NCI-H128 (cell line): ENCODE data around the gene POLA2.
"Not testable (repeated sequence)": the region's sequence is repeated elsewhere in the genome, so short reads cannot be mapped to it uniquely, and the experiment has no call there.

Experiments
- DNase-seq: peaks from one replicate; lab custom pipeline; 2025; ENCODE audit not compliant: unreplicated experiment; lab: John Stamatoyannopoulos, UW

The POLA2 gene

GRCh38 chr11:65329478-65329877 lies 67.7 kb downstream of the POLA2 start:
- no peak for DNase-seq

DNA sequence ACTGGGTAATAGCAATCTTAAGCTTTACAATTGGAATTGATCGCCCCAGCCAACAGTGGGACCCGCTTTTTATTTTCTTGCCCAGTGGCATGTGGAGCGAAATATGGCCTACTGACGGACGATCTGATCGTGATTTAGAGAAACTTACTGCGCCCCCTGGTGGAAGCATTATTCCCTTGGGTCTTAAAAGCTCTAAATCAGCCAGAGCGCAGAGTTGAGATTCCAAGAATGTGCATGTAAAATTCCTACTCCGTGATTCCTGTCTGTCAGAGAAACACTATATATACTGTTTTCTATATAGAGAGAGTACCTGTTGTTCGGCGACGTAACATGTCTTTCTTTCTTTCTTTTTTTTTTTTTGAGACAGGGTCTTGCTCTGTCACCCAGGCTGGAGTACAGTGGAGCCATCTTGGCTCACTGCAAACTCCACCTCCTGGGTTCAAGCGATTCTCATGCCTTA lies 68.2 kb downstream of the POLA2 start:
- DNase-seq, result peak; percentile 58

DNA sequence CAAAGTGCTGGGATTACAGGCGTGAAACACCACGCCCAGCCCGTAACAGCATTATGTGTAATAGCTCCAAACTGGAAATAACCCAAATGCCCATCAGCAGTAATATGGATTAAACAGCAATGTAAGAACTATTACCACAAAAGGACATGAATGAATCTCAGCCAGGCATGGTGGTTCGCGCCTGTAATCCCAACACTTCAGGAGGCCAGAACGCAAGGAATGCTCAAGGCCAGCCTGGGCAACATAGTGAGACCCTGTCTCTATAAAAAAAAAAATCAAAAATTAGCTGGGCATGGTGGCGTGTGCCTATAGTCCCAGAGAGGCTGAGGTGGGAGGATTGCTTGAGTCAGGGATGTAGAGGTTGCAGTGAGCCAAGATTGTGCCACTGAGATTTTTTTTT lies 68.8 kb downstream of the POLA2 start:
- no peak for DNase-seq

DNA sequence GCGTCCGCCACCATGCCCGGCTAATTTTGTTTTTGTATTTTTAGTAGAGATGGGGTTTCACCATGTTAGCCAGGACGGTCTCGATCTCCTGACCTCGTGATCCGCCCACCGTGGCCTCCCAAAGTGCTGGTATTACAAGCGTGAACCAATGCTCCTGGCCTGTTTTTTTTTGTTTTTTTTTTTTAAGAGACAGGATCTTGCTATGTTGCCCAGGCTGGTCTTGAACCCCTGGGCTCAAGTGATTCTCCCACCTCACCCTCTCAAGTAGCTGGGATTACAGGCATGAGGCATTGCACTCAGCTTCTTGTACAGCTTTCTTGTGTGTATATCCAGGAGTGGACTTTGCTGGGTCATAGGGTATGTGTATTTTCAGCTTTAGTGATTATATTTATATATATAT lies 70.8 kb downstream of the POLA2 start:
- not testable (repeated sequence) for DNase-seq

DNA sequence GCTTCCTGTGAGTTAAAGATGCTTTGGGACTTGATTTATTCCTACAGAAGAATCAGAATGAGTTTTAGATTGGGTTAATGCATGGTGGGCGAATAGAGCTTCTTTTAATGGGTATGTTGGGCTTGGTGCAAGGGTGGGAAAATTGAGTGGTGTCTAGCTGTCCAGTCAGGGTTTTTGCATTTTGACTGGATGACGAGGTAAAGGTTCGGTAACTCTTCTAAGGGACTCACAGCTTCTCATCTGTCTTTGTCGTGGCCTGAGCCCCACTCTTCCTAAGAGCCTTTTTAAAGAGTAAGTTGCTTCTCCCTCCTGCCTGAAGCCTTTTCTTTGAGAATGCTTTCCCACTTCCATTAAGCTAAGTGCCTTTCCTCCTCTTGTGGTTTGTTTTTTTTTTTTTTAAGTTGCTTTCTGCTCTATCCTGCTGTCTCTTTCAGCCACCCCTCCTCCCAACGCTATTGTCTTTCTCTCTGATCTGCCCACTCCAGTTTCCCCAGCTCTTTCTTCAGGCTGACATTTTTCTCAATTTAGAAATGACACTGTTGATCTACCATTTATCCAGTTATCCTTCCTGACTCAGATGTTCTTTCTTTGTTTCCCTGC lies 73.0 kb downstream of the POLA2 start:
- peak; percentile 52 for DNase-seq

DNA sequence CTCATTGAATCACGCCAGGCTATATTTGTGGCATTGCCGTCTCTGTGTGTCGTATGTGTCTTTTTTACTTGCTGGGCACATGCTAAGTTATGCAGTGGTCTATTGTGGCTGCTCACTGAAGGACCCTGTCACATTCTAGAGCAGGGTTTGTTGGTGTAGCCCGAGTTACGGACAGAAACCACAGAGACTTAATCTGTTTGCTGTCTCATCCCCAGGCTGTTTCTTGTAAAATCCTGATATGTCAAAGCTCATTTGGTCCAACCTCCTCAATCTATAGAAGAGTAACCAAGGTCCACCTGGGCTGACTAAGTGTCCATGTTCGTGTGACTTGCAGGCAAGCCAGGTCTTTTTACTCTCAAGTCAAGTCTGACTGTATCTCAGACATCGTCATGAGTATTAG lies 76.9 kb downstream of the POLA2 start:
- no peak for DNase-seq

GRCh38 chr11:65340226-65340625 lies 78.5 kb downstream of the POLA2 start:
- no peak for DNase-seq

GRCh38 chr11:65341856-65342255 lies 80.1 kb downstream of the POLA2 start:
- no peak for DNase-seq
